ENCODE results near the gene OR10A6.

GRCh38 chr11:7898666-7899283 lies 32.3 kb downstream of the OR10A6 start:
- TF ChIP-seq, protein P1, sequence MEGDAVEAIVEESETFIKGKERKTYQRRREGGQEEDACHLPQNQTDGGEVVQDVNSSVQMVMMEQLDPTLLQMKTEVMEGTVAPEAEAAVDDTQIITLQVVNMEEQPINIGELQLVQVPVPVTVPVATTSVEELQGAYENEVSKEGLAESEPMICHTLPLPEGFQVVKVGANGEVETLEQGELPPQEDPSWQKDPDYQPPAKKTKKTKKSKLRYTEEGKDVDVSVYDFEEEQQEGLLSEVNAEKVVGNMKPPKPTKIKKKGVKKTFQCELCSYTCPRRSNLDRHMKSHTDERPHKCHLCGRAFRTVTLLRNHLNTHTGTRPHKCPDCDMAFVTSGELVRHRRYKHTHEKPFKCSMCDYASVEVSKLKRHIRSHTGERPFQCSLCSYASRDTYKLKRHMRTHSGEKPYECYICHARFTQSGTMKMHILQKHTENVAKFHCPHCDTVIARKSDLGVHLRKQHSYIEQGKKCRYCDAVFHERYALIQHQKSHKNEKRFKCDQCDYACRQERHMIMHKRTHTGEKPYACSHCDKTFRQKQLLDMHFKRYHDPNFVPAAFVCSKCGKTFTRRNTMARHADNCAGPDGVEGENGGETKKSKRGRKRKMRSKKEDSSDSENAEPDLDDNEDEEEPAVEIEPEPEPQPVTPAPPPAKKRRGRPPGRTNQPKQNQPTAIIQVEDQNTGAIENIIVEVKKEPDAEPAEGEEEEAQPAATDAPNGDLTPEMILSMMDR (IDR thresholded peaks at IDR 0.05; ENCODE audit: borderline replicate concordance, extremely low read depth, low read length, poor library complexity, severe bottlenecking): no peak
- TF ChIP-seq EZH2 (IDR thresholded peaks at IDR 0.05; ENCODE audit: borderline replicate concordance, low read depth, low read length, severe bottlenecking): no peak

All from DND-41 (cell line).